Neural crest cell (in vitro differentiated cells): ENCODE results near the gene MAP4K4. TPM values are rescaled to one million over a fixed set of nuclear protein-coding genes. Genes with fewer than 3 reads are reported as not detected.
A peak's percentile ranks its signal among the peaks of the same experiment; 100 is the strongest.

Experiments used
- DNase-seq: peaks from one replicate; pipeline ENCODE4 v3.0.0; 2021; ENCODE audit warnings: low read depth, mixed read lengths, low spot score
- H3K27ac Mint-ChIP-seq: one replicate; pipeline ENCODE4 v1.8.0; 2021; ENCODE audit warnings: mild to moderate bottlenecking, mixed read lengths; ENCODE audit not compliant: unreplicated experiment
- H3K27me3 Mint-ChIP-seq: 2 replicates; pipeline ENCODE4 v1.8.0; 2021; ENCODE audit warnings: low read depth, mild to moderate bottlenecking, mixed read lengths
- H3K36me3 Mint-ChIP-seq: 2 replicates; pipeline ENCODE4 v1.8.0; 2021; ENCODE audit warnings: low read depth, mild to moderate bottlenecking, mixed read lengths
- H3K4me1 Mint-ChIP-seq: 2 replicates; pipeline ENCODE4 v1.8.0; 2021; ENCODE audit warnings: mixed read lengths
- H3K4me3 Mint-ChIP-seq: one replicate; pipeline ENCODE4 v1.8.0; 2021; ENCODE audit warnings: mild to moderate bottlenecking, mixed read lengths
- H3K9me3 Mint-ChIP-seq: 2 replicates; pipeline ENCODE4 v1.8.0; 2021; ENCODE audit warnings: mixed read lengths
- total RNA-seq: library from RNA; stranded (reverse); gene quantifications from 2 replicates; pipeline ENCODE4 v1.2.1, GENCODE V29; 2021
- TF ChIP-seq, protein P1 (sequence below): fragments of 200-600 bp; sonication (generic); conservative IDR thresholded peaks from 2 replicates; pipeline ENCODE4 v1.5.0; 2021; ENCODE audit warnings: antibody characterized with exemption, mild to moderate bottlenecking

Gene MAP4K4
- total RNA-seq, 1 donor from 2014 or later, result 209 TPM

GRCh38 chr2:101665312-101665711 lies 32.2 kb upstream of the MAP4K4 start:
- TF ChIP-seq, protein P1, sequence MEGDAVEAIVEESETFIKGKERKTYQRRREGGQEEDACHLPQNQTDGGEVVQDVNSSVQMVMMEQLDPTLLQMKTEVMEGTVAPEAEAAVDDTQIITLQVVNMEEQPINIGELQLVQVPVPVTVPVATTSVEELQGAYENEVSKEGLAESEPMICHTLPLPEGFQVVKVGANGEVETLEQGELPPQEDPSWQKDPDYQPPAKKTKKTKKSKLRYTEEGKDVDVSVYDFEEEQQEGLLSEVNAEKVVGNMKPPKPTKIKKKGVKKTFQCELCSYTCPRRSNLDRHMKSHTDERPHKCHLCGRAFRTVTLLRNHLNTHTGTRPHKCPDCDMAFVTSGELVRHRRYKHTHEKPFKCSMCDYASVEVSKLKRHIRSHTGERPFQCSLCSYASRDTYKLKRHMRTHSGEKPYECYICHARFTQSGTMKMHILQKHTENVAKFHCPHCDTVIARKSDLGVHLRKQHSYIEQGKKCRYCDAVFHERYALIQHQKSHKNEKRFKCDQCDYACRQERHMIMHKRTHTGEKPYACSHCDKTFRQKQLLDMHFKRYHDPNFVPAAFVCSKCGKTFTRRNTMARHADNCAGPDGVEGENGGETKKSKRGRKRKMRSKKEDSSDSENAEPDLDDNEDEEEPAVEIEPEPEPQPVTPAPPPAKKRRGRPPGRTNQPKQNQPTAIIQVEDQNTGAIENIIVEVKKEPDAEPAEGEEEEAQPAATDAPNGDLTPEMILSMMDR, result no peak
- H3K4me3 Mint-ChIP-seq, result no peak overlapping the region
- H3K4me1 Mint-ChIP-seq, result peaks cover 5% of the 10 kb centered on the region
- no peak for DNase-seq
- peak overlapping the region; percentile 37 for H3K27ac Mint-ChIP-seq
- no peaks in the 10 kb centered on the region for H3K9me3 Mint-ChIP-seq
- H3K27me3 Mint-ChIP-seq, result no peaks in the 10 kb centered on the region
- no peaks in the 10 kb centered on the region for H3K36me3 Mint-ChIP-seq

- Mint-ChIP-seq H3K9me3 (peaks cover 3% of the 10 kb centered on the region), H3K27me3 (no peaks in the 10 kb centered on the region), H3K27ac (no peak overlapping the region), H3K4me1 (peaks cover 5% of the 10 kb centered on the region), H3K36me3 (peaks cover 3% of the 10 kb centered on the region), H3K4me3 (no peak overlapping the region)
- TF ChIP-seq, protein P1, result no peak
- no peak for DNase-seq
Measured at GRCh38 chr2:101667823-101668222, 29.7 kb upstream of the MAP4K4 start.

- no peaks in the 10 kb centered on the region for H3K27me3 Mint-ChIP-seq
- no peak overlapping the region for H3K4me3 Mint-ChIP-seq
- H3K36me3 Mint-ChIP-seq, result peaks cover 3% of the 10 kb centered on the region
- peaks cover 3% of the 10 kb centered on the region for H3K9me3 Mint-ChIP-seq
- TF ChIP-seq, protein P1, result no peak
- DNase-seq, result no peak
- H3K4me1 Mint-ChIP-seq, result peaks cover 5% of the 10 kb centered on the region
- H3K27ac Mint-ChIP-seq, result no peak overlapping the region
Measured at GRCh38 chr2:101672047-101672446, 25.5 kb upstream of the MAP4K4 start.

DNA sequence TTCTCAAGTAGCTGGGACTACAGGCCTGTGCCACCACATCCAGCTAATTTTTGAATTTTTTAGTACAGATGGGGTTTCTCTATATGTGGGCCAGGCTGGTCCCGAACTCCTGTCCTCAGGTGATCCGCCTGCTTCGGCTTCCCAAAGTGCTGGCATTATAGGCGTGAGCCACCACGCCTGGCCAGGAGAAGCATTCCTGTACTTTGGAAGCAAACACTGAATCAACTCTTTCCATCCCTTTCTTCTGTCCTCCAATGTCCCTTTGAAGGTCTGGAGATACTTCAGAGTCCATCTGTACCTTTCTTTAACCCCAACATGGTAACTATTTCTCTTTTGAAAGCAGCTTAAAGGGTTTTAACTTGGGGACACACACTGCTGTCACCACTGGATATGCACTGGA lies 23.6 kb upstream of the MAP4K4 start:
- TF ChIP-seq, protein P1, result no peak
- Mint-ChIP-seq H3K27ac (no peak overlapping the region), H3K27me3 (no peaks in the 10 kb centered on the region), H3K4me1 (no peaks in the 10 kb centered on the region), H3K36me3 (peaks cover 3% of the 10 kb centered on the region), H3K4me3 (no peak overlapping the region), H3K9me3 (peaks cover 3% of the 10 kb centered on the region)
- no peak for DNase-seq

- H3K4me3 Mint-ChIP-seq, result no peak overlapping the region
- H3K4me1 Mint-ChIP-seq, result peaks cover 10% of the 10 kb centered on the region
- H3K36me3 Mint-ChIP-seq, result peaks cover 3% of the 10 kb centered on the region
- no peak overlapping the region for H3K27ac Mint-ChIP-seq
- H3K27me3 Mint-ChIP-seq, result no peaks in the 10 kb centered on the region
- no peak for DNase-seq
- TF ChIP-seq, protein P1, result no peak
- peaks cover 3% of the 10 kb centered on the region for H3K9me3 Mint-ChIP-seq
Measured at GRCh38 chr2:101675512-101675911, 22.0 kb upstream of the MAP4K4 start.

- Mint-ChIP-seq H3K27ac (no peak overlapping the region), H3K4me3 (no peak overlapping the region), H3K36me3 (peaks cover 2% of the 10 kb centered on the region), H3K9me3 (peaks cover 2% of the 10 kb centered on the region), H3K4me1 (peaks cover 10% of the 10 kb centered on the region), H3K27me3 (no peaks in the 10 kb centered on the region)
- no peak for DNase-seq
- TF ChIP-seq, protein P1, result no peak
Measured at GRCh38 chr2:101676674-101677073, 20.8 kb upstream of the MAP4K4 start.
